CMK (cell line): ENCODE results near the gene CCT4.
A peak's percentile ranks its signal among the peaks of the same experiment; 100 is the strongest.
"Not testable (repeated sequence)": the region's sequence is repeated elsewhere in the genome, so short reads cannot be mapped to it uniquely, and the experiment has no call there.

Experiments
- DNase-seq: peaks from one replicate; pipeline ENCODE4 v3.0.0-alpha.2; 2010; ENCODE audit warnings: low read depth

The CCT4 gene

DNA sequence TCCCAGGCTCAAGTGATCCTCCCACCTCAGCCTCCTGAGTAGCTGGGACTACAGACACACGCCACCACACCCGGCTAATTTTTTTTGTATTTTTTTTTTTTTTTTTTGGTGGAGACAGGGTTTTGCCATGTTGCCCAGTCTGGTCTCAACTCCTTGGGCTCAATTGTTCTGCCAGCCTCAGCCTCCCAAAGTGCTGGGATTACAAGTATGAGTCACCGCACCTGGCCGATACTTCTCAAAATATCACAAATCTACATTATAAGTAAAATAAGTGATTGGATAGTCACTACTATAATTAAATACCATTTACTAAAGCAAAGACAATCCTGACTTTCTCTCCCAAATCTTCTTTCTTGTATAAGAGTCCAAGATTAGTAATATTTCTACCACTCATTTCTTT is 9.1 kb downstream of the CCT4 start:
- not testable (repeated sequence) for DNase-seq

DNA sequence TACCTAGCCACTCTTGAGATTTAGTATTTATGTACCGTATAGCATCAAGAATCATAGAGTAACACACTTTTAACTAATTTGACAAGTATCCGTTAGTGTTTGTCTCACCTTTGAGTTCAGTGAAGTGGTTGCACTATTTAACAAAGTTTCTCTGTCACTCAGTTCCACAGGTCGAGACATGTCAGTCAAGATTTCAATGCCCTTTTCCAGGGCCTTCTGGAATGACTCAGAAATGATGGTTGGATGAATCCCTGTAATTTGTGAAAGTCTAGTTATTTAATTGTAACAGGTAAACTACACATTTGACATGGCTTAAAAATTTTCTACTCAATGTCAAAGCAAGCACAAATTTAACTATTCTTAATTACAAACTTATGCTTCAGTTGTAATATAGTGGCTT is 9.7 kb downstream of the CCT4 start:
- no peak for DNase-seq

DNA sequence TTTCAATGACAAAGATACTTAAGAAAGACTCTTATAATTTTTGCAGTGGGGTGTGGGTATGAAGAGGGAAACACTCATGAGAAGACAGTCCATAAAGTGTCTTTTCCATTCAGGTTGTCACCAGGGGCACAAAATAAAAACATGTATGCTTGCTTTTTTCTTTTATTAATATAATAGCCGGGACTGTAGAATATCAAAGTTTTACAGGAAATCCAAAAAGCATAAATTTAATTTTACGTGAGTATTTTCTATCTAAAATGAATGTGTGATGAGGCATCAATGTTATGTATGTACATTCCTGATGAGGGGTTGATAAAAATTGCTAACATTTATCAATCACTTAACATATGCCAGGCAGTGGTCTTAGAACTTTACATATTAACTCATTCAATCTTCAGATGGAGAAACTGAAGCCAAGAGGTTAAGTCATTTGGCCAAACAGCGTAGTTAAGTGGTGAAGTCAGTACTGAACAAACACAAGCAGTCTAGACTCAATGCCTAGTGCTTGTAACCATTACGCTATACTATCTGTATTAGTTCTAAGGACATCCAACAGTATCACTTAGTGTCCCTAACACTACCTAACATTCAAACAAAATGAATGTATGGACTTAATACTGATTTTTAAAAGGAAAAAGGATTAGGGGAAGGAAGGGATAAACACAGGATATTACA is 10.7 kb downstream of the CCT4 start:
- no peak for DNase-seq

DNA sequence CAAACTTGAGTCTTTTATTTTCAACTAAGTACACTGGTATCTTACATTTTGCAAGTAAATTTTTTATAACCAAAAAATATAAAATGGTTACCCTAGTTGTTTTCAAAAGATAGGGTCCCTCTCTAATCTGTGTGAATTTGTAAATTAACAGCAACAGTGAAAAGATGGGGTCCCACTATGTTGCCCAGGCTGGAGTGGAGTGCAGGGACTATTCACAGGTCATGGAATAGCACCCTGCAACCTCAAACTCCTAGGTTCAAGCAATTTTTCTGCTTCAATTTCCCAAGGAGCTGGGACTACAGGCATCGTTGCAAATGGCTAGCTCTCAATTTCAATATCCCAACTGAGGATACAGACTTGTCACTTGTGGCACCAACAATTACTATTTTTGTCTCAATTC is 12.1 kb downstream of the CCT4 start:
- no peak for DNase-seq

DNA sequence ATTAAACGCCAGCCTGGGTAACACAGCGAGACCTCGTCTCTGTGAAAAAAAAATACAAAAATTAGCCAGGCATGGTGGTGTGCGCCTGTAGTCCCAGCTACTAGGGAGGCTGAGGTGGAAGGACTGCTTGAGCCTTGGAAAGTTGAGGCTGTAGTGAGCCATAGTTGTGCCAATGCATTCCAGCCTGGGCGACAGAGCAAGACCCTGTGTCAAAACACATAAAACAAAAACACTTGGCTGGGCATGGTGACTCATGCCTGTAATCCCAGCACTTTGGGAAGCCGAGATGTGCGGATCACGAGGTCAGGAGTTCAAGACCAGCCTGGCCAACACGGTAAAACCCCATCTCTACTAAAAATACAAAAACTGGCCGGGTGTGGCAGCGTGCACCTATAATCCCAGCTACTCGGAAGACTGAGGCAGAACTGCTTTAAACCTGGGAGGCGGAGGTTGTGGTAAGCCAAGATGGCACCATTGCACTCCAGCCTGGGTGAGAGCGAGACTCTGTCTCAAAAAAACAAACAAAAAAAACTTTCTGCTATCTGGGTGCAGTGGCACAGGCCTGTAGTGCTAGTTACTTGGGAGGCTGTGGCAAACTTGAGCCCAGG is 21.9 kb downstream of the CCT4 start:
- not testable (repeated sequence) for DNase-seq

DNA sequence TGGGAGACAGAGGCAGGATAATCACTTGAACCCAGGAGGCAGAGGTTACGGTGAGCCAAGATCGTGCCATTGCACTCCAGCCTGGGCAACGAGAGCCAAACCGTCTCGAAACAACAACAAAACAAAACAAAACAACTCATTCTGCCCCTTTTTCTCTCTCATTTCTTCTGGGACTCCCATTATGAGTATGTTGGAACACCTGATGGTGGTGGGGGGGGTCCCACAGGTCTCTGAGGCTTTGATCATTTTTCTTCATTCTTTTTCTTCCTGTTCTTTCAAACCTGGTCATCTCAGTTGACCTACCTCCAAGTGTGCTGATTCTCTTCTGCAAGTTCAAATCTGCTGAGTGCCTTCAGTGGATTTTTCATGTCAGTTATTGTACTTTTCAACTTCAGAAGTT is 26.4 kb downstream of the CCT4 start:
- DNase-seq, result no peak

DNA sequence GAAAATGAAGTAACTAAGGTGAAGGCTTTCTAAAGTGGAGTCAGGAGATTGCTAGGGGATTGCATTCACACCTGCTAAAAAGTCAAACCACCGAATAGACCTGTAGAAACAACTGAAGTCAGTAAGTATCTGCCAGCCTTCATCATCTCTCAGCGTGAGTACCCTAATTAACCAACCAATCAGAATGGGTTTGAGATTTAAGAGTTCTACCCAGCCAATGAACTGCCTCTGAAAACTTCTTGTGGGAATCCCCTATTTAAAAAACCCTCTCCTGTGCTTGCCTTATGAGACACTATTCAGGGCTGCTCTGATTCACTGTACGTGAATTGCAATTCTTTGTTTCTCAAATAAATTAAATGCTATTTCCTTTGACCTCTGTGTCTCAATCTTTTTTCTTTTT is 31.2 kb downstream of the CCT4 start:
- DNase-seq, result no peak

DNA sequence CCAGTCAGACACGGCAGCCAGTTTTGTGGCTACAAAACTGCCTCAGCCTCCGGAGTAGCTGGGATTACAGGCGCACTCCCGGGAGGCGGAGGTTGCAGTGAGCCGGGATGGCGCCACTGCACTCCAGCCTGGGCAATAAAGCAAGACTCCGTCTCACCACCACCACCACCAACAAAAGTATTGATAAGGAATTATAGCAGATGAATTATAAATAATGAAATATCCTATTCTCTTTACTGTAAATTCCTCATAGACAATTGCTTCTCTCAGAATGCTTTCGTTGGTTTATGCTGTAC is 33.2 kb downstream of the CCT4 start:
- no peak for DNase-seq

DNA sequence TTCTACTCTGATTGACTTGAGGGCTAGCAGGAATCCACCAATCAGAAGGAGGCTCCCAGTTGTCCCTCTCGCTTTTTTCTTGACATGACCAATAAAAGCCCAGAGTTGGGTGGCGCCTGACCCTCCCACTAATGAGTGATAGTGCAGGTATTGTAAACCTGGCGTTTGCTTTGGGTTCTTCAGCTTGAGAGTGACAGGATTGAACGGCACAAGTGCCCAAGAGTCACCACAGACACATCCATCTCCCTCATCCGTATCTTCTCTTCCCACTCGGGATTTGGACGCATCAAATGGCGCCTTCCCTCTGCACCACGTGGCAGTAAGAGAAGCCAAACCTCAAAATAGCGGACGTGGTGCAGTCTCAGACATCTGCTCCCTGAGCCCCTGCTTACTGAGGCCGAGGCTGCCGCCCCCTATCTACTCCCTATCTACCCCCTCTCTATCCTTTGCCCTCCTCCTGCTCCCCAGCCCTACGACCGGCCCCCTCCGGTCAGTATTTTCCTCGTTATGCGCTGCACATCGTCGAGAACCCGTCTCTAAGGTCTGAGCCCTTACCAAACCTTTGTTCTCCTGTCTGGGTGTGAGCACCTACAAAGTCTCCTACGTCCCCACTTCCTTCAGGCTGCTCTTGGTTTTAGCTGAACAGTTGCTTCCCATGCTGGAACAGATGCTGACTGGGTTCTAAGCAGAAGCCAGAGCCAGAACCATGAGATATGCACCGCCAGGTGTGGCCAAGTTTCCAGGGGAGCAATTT is 33.7 kb downstream of the CCT4 start:
- peak; percentile 83 for DNase-seq

DNA sequence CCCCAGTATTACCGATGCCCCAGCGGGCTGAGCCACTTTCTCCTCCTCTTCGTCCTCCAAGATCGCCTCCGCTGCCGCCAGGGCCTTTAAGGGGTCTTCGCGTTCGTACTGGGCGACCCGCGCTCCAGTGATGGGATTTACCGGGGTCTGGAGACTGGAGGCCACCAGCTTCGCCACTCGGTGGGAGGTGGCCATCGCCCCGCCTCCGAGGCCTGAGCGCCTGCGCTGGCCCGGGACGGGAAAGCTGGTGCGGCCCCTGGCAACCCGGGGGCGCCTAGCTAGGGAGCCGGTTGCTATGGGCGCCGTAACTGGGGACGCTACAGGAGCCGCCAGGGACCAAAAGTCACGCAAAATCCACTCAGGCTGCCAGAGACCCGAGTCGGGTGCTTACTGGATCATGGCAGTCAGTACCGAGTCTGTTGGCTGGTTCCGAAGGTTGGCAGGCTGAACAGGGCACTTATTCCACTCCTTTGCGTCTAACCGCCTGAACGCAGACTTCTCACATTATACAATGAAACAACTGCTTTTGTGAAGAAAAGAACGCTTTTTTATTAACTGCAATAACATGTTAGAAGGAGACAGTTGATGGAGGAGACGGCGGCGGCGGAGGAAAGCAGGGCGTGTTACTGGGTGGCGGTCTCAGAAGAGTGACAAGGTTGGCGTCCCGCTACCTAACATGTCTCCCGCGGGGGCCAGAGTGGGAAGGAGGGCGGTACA is 34.5 kb downstream of the CCT4 start, which contains the start of gene FAM161A:
Gene FAM161A (minus strand): TSS at position 214 of the 717 bp plus-strand sequence. CDS start 19 bp downstream, at position 195.
- DNase-seq, result peak; percentile 54

DNA sequence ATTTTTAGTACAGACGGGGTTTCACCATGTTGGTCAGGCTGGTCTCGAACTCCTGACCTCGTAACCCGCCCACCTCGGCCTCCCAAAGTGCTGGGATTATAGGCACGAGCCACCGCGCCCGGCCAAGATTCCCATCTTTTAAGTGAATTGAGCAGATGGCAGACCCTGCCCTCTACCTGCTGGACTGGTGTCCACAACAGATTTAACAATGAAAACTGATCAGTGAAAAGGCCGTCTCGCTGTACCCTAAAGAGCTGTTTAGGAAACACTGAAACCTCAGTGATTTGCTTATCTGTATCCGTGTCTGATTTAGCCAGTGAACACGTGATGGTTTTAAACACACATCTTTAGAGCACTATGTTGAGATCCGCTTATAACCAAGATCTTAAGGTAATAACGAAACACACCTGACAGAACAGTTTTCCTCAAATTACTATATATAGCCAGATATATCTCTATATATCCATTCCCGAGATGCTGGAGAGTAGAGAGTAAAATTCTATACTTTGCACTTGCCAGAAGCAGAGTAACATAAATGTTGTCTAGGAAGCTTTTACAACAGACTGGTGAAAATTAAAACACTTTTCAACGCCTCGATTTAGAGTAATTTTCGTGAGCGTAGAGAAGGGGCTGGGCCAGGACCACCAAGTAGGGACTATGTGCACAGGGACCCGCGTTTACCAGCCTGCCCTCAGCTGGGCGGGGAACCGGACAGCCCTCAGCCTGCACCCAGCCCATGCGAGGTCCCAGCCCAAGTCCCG is 35.2 kb downstream of the CCT4 start:
- DNase-seq, result no peak

DNA sequence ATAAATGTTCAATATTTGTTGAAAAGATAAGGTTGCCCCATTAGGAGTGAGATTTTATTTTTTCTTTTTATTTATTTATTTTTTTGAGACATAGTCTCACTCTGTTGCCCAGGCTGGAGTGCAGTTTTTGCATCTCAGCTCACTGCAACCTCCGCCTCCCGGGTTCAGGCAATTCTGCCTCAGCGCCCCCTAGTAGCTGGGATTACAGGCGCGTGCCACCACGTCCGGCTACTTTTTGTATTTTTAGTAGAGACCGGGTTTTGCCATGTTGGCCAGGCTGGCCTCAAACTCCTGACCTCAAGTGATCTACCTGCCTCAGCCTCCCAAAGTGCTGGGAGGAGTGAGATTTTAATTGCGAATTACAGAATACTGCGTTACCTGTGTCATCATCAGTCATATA is 37.2 kb downstream of the CCT4 start:
- not testable (repeated sequence) for DNase-seq

DNA sequence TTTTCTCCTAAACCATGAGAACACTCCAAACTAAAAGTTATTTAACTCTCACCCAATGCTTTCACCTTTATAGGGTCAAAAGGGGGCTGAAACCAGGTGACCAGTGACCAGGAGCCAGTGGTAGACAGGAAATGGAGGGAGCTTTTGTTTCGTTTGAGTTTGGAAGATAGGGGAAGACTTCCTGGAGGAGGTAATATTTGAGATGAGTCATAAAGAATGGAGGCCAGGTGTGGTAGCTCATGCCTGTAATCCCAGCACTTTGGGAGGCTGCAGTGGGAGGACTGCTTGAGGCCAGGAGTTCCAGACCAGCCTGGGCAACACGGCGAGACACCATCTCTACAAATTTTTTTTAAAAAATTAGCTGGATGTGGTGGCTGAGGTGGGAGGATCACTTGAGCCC is 43.1 kb downstream of the CCT4 start:
- no peak for DNase-seq

DNA sequence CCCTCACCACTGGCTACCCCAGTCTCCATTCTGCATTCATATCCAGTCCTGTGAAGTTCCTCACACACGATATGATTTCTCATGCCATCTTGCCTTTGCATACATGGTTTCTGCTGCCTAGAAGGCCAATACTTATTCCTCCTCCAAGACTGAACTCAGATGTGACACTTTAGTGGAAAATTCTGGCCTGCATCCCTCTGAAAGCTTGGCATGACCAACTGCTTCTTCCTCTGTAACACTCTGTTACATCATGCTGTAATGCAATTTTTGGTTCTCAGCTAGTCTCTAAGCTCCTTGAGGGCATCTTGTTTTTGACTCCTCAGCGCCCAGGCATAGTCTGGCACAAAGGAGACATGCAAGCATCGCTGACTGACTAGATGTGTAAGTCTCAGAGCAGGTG is 47.2 kb downstream of the CCT4 start:
- no peak for DNase-seq

DNA sequence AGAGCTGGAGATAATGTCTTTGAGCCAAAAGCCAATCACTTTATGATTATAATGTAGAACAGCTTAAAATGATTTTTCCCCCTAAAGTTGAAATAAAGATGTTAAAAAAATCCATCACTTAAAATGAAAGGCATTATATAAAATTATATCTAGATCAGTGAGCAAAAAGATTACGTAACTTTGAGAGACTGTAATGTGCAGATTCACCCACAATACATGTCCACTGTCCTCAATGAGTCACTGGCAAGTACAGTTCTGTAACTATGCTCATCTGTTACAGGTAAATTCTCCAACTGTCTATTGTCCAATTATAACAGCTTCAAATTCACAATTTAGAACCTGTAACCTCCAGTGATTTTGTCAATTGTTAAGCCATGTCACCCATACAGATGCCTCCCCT is 53.6 kb downstream of the CCT4 start:
- DNase-seq, result no peak

DNA sequence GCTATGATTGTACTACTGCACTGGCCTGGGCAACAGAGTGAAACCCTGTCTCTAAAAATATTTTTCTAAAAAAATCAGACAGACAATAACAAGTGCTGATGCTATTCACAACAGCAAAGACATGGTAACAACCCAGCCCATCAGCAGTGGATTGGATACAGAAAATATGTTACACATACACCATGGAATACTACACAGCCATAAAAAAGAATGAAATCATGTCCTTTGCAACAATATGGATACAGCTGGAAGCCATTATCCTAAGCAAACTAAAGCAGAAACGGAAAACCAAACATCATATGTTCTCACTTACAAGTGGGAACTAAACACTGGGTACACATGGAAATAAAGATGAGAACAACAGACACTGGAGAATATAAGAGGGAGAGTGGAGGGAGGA is 54.5 kb downstream of the CCT4 start:
- no peak for DNase-seq

DNA sequence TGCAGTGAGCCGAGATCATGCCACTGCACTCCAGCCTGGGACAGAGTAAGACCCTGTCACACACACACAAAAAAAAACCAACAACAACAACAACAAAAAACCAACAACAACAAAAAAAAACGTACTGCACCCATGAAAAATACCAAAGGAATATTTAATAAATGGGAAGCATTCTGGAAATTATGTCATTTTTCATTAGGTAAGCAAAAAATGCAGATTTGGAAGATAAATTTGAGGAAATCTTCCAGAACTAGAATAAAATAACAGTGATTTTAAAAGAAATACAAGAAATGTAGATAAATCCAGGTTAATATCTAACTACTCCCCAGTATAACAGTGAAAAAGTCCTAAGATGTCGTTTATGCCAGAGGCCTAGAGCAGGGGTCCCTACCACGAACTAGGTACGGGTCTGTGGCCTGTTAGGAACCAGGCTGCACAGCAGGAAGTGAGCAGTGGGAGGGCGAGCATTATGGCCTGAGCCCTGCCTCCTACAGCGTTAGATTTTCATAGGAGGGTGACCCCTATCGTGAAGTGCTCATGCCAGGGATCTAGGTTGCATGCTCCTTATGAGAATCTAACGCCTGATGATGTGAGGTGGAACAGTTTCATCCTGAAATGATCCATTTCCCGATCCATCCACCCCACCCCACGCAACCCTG is 56.1 kb downstream of the CCT4 start:
- no peak for DNase-seq

DNA sequence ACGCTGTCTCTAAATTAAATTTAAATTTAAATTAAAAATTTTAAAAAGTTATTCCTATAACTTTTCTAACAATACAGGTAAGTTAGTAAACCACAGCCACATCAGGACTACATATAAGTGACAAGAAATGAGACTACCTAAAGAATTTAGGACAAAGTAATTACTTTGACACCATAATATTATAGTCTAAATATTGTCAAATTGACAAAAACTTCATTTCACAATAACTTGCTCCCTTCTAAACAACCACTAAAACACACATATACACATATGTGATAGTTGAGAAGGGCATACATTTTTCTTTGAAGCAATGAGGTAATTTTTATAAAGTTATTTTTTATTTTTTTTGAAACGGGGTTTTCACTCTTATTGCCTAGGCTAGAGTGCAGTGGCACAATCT is 66.2 kb downstream of the CCT4 start:
- no peak for DNase-seq
